Germinal center (tissue), 1 donor: ENCODE results near the gene TMEM217.

Experiments used
- DNase-seq: peaks from one replicate; pipeline ENCODE4 v3.0.0; 2012; ENCODE audit warnings: mixed read lengths, low spot score

The TMEM217 gene

DNA sequence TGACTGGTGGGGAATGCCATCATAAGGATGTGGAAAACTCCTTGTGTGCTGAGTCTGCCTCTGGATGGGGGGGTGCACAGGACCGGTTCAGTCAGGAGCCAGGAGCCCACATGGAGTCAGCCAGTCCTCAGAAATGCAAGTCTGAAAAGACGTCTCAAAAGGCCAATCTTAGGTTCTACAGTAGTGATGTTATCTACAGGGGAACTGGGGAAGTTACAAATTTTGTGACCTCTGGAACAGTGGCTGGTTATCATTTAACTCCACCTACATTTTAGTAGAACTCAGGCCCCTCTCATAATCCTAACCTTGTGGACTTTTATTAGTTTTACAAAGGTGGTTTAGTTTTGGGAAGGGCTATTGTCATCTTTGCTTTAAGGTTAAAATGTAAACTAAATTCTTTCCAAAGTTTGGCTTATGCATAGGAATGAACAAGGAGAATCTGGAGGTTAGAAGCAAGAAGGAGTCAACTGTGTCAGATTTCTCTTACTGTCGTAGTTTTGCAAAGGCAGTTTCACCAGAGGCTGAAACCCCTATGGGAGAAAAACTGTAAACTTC, 14.1 kb downstream of the TMEM217 start:
- DNase-seq = no peak

DNA sequence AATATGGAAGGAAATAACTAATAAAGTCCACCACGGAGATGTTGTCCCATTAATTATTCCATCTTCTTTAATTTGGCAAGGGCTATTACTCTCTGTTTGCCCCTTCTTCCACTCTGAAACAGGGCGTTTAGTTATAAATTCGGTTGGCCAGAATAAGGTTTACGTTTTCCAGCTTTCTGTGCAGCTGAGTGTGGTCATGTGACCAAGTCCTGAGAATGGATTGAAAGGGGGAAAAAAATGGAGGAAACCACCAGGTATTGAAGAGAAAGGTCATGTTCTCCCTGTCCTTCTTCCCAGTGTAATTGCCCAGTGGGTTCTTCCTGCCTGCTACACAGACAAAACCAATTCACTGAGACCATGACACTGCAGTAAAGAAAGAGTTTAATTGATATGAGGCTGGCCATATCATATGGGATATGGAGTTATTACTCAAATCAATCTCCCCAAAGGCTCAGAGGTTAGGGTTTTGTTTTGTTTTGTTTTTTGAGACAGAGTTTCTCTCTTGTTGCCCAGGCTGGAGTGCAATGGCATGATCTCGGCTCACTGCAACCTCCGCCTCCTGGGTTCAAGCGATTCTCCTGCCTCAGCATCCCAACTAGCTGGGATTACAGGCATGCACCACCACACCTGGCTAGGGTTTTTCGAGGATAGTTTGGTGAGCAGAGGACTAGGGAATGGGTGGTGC, 14.7 kb downstream of the TMEM217 start:
- DNase-seq = no peak

DNA sequence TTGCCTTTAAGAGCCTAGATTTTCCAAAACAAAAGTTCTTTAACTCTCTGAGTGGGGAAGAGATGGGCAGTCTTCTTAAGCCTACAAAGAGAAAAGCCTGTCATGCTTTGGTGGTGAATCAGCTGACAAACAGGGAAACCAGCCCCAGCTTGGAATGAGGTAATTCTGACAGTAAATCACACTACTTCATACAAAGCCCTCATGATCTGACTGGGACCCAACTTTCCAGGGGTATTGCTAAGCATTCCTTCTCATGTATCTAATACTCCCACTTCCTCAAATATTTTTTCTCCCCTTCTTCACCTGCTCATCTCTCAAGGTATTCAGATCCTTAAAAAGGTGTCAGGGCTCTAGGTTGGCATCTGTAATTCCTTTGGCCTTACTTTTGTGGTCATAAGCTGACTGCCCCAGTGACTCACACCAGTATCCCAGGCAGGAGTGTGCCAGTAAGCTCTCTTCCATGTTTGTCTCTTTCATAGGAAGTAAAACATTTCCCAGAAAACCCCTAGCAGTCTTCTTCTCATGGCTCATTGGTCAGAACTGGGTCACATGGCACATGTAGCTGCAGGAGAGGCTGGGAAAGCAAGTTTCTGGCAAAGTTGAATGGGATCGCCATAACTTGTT, 15.4 kb downstream of the TMEM217 start:
- no peak for DNase-seq

DNA sequence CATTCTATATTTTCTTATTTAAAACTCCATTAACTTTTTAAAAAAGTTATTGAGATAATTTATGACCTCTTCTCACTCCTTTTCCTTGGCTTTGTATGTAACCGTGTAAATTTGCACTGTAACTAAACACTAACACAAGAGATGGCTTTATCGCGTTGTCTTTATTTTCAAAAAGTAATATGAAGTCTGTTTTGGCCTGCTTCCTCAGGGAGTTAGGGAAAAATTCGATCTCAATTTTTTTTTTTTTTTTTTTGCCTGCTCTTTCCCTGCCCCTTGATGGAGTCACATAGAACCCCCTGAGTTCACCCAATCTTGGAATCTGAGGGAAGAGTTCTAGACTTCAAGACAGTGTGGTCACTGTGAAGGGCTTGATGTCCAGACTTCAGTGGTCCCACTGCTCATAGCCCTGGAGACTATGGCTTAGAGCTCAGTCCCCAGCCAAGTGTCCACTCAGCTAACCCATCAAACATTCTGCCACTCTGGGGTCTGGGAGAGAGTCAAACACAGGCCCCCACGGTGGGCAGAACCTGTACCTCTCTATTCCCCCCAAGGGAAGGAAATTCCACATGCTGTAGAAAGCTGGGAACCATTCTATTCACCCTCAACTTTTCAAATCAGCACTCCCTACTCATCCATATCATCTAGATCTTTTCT, 16.0 kb downstream of the TMEM217 start:
- DNase-seq = no peak

DNA sequence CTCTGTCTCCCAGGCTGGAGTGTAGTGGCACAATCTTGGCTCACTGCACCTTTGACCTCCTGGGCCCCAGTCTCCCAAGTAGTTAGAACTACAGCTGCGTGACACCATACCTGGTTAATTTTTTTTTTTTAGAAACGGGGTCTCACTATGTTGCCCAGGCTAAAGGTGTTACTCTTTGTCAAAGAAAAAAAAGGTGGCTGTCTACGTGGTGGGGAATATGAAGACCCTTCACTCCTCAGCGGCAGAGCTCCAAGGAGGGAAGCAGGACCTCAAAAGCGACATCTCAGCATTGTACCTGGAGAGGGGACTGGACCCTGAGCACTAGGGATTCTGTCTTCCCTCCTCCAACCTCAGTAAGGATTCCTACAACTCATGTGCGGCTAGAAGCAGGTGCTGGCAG, 16.8 kb downstream of the TMEM217 start:
- DNase-seq = no peak

DNA sequence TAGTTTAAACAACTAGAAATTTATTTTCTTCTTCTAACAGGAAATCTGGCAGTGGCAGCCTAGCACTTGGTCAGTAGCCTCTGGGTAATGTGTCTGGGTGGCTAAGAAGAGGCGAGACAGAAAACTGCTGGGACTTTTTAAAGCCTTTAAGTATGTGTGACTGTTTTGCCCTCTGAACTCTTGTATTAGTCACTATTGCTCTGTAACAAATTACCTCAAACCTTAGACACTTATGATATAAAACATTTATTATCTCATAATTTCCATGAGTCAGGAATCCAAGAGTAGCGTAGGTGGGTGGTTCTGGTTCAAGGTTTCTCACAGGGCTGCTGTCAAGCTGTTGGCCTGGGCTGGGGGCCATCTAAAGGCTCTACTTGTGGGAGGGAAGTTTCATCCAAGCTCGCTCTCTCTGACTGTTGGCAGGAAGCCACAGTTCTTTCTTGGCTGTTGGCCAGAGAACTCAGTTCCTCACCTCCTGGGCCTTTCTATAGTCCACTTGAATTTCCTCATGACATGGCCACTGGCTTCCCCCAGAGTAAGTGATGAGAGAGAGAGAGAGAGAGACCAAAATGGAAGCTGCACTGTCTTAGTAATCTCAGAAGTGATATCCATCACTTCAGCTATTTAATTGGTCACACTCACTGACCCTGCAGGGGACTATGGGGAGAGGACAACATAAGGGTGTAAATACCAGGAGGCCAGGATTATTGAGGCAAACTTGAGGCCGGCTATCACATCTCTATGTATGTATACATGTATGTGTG, 17.8 kb downstream of the TMEM217 start:
- no peak for DNase-seq

DNA sequence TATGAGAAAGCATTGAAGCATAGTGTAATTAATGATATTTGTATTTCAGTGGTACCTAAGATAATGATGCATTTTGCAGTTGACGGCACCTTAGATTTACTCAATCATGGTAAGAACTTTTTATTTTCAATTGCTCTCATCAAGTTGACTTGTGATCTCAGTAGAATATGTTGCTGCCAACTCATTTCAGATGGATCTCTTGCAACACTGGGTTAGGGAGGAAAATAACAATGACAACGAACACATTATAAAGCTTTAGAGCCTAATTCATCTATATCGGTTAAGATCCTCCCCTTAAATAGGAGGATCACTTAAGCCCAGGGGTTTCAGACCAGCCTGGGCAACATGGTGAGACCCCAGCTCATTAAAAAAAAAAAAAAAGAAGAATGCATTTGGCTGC, 18.4 kb downstream of the TMEM217 start:
- DNase-seq = no peak

DNA sequence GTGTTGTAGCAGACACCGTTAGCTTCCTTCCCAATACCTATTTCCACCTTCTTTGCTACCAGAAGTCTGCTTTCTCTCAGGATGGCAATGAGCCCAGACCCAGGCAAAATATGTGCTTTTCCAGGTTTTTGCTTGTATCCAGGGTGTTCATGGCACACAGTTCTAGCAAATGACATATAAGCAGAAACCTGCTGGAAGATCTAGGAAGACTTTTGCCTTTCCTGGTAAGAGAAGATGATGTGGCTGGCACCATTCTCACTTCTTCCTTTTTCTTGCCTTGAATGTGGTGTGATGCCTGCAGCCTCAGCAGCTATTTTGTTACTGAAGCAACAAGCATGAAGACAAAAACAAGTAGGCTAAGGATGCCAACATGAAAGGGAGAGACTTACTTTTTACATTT, 19.6 kb downstream of the TMEM217 start:
- DNase-seq = no peak

DNA sequence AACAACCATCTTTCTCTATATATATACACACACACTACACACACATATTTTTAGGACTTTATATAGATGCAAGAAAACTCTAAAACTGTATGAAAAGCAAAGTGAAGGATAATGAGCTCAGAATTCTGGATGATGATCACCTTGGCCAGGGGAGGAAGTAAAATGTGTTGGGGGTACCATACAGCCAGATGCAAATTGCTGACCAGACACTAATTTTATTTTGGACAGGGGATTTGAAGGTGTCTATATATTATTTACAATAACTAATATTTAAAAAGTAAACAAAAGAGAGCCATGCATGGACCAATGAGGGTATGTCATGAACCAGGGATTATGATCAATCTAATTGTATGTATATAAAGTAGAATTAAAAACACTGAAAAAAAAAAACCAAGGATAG, 20.2 kb downstream of the TMEM217 start:
- no peak for DNase-seq

DNA sequence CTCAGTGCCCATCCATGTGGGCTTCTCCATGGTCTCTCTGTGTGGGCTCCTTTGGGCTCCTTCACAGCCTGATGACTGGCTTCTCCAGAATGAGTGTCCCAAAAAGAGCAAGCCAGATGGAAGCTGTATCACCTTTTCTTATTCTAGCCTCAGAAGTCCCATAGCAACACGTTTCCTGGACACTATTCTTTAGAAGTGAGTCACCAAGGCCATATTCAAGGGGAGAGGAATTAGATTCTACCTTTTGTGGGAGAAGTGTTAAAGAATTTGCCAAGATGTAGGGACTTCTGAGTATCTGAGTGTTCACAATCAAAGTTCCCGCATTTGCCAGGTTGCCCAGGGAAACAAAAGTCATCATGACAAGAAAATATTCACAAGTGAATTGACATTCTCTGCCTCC, 21.0 kb downstream of the TMEM217 start:
- DNase-seq = no peak

DNA sequence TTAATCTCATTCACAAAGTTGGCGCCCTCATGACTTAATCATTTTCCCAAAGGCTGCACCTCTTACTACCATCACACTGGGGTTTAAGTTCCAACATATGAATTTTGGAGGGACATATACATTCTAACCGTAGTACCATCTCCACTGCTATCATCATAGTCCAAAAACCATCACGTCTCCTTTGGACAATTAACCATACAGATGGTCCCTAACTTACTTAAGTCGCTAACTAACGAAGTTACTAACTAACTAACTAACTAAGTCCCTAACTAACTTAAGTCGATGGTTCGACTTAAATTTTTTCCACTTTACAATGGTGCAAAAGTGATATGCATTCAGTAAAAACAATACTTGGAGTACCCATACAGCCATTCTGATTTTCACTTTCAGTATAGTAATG, 24.4 kb downstream of the TMEM217 start:
- DNase-seq = no peak

DNA sequence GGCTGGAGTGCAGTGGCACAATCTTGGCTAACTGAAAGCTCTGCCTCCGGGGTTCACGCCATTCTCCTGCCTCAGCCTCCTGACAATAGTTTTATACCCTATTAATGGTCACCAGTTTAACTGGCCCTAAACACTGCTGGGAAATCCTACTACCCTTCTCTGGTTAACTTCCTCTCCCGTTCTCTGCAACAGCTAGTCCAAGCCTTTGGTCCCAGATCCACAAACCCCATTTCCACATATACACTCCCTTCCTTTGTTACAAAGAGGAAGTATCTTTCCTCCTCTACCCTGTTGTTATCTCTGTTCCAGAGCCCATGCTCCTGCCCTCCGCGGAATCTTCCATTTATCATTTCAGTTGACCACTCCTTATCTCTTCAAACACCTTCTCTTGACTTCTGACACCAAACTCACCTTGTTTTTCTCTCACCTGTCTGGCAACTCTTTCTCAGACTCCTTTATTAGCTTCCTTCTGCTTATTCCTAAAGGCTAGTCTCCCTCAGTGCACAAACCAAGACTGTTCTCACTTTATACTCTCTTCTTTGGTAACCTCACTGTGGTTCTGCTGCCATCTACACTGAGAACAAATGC, 25.4 kb downstream of the TMEM217 start:
- DNase-seq = no peak

DNA sequence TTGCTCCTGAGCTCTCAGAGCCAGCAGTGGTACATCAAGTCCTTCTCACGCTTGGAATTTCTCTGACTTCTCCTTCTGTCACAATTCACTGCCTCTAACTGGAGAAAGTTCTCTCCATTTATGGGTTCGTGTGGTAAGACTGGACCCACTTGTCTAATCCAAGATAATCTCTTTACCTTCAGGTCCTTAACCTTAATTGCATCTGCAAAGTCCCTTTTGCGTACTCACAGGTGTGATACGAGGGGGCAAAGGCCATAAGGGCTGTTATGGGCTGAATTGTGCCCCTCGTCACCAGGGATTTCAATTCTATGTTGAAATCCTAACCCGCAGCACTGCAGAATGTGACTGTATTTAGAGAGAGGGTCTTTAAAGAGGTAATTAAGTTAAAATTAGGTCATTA, 27.8 kb downstream of the TMEM217 start:
- no peak for DNase-seq

DNA sequence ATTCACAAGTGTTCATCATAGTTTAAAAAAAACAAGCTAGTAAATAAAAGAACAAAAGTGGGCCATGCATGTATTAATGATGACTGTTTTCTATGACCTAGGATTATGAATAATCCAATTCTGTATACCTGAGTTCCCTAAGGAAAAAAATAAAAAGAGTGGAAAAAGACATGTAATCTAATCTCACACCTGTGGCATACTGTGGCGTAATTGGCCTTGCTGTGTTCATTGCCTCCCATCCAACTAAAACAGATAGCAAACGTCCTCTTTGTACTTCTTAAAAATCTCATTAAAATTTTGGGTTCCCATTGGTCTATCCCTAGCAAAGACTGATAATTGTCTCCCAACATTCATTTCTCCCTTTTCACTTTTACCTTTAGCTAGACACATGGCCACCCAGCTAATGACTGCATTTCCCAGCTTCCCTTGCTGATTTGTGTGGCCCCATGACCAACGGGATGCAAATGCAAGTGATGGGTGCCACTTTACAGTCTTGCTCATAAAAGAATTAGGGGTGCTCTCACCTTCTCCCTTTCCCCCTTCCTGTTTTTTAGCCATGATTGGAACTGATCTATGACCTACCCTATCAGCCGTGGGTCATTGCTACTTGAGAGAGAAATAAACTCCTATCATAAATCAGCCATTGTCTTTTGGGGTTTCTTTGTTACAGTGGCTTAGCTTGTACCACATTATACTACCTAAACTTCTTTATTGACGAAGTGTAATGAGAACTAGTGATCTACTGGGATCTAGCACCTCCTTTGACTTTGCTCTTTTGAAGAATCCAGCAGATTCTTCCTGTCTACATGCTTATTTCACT, 32.4 kb downstream of the TMEM217 start:
- no peak for DNase-seq

DNA sequence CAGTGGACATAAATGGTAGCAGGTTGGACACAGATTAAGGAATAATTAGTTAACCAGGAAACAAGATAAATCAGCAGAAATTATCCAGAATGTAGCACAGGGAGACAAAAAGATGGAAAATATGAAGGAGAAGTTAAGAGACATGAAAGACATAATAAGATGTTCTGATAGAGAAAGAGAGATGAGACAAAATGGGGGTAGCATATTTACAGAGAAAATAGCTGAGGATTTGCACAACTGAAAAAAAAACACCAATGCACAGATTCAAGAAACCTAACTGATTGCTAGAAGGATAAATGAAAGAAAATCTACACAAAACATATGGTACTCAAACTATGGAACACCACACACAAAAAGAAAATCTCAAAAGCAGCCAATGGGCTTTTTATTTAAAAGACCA, 35.0 kb downstream of the TMEM217 start:
- no peak for DNase-seq

DNA sequence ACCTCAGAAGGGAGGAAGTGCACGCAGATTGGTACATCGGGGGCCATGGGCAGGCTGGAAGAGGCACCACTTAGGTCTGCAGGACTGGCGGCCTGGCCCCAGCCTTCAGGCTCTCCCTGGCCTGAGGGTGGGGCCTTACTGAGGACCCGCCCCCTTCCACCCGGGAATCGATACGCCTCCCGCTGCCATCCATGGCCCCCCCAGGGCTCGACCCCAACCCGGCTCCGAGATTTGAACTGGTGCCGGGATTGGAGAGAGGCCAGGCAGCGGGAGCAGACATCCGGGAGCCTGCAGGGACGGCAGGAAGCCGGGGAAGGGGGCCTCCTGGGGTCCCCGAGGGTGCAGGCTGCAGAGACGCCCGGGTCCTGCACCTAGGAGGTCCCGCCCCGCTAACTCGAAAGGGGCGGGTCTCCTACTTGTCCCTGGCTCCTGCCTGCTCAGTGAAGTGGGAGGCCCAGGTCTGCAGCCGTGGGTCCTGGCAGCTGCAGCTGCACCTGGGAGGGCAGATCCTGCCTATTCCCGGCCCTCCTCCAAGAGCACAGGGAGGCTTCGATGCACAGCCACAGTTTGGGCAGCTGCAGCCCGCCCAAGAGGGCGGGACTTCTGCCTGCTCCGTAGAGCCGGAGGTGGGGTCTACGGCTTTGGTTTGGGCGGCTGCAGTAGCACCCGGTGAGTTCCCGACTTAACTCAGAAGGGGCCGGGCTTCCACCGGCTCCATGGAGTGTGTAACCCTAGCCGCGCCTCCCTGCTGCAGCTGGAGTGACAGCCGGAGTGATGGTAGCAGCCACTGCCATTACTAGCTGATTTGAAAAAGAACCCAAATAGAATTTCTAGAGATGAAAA, 35.6 kb downstream of the TMEM217 start:
- peak; percentile 81 for DNase-seq

DNA sequence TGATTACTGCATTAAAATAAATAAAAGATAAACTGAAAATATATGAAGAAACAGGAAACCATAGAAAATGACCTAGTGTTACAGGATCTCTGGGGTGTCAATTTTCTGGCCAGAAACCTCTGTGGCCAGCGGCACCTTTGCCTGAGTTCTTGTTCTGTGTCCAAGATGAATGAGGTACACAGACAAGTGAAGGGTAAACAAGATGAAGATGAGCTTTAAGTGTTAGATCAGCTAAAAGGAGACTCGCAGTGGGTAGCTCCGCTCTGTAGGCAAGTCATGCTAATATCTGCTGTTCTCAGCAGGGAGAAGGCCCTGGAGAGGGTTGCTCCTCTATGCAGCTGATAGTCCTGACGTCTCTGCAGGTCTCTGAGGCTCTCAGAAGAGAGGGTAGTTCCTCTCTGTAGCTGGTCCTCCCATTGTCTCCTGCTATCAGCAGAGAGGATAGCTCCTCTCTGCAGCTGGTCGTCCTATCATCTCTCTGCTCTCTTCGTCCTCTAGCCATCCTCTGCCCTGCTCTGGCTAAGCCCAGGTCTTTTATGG, 36.3 kb downstream of the TMEM217 start:
- no peak for DNase-seq

DNA sequence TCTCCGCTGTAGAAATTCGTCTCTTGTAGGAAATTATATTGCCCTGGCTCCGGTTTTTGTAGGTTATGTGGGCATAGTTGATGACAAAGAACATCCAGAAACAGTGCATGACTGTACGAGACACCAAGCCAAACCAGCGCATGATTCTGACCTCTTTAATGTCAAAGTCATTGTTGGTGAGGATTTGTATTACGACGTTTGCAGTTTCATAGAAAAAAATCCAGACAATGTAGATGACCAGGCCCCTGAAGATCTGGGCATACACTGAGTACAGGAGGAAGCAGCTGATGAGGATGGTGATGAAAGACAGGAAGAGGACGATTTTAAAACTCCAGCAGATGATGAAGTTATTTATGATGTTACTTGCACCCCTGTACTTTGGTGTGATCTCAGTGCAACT, 39.4 kb downstream of the TMEM217 start:
- DNase-seq = no peak

DNA sequence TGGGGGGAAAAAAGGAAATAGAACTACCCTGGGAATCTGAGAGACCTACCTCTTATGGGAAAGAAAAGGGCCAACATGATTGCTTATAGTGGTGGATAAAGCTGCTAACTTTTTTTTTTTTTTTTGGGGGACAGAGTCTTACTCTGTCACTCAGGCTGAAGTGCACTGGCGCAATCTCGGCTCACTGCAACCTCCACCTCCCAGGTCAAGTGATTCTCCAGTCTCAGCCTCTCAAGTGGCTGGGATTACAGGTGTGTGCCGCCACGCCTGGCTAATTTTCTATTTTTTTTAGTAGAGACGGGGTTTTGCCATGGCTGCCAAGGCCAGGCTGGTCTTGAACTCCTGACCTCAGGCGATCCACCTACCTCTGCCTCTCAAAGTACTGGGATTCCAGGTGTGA, 39.9 kb downstream of the TMEM217 start:
- no peak for DNase-seq

DNA sequence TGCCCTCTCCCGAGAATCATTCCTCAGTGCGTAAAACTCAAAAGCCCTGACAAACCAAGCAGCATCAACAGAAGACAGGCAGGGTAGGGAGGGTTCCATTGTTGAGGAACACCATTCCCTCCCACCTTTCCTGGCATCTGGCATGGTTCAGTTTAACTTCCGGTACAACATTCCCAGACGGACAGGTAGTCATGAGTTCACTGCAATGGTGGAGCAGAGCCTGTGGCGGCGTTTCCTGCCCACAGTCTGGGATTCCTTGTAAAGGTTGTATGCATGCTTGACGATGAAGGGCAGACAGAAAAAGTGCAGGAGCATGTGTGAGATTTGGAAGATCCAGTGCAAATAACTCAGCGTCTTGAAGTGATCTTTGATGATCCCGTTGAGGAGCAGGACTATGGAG, 45.7 kb downstream of the TMEM217 start:
- DNase-seq = no peak
